ENCODE data around the gene CXCR4. TPM values are rescaled to one million over a fixed set of nuclear protein-coding genes. Genes with fewer than 3 reads are reported as not detected.

Gene CXCR4
- total and polyA plus RNA-seq, 10 of the 15 experiments (the other 5 are each of a cell fraction or from before 2014, with no cell fraction given): 31.1 to 749 (median 52.7) TPM

- SMC1A ChIA-PET (ENCODE audit: uncharacterized antibody, unreplicated experiment): interaction anchor here (1.6 to 4.4 kb wide), 2 partner anchors 10 to 17 kb away, joined by 3 to 34 read pairs; no protein-coding TSS in a partner anchor
- BruUV-seq (replicated peaks): no TSS peak
- TF ChIP-seq ZNF217 (IDR thresholded peaks at IDR 0.05) (no peak), NFYB (IDR thresholded peaks at IDR 0.05; ENCODE audit: insufficient read depth, low read depth, low read length) (no peak), USF1 (IDR thresholded peaks at IDR 0.05; ENCODE audit: borderline replicate concordance, extremely low read length, insufficient read depth, low read depth, low read length) (no peak), FOXM1 (IDR thresholded peaks at IDR 0.05; ENCODE audit: low read depth, low read length) (no peak), SIX5 (IDR thresholded peaks at IDR 0.05; ENCODE audit: low read depth, low read length, severe bottlenecking) (no peak), PAX8 (IDR thresholded peaks at IDR 0.05) (no peak), EGR1 (IDR thresholded peaks at IDR 0.05; ENCODE audit: borderline replicate concordance in 1 of 2, low read depth in 2 of 2, low read length in 2 of 2) (no peak), ZNF207 (IDR thresholded peaks at IDR 0.05; ENCODE audit: borderline replicate concordance) (no peak), CBFB (IDR thresholded peaks at IDR 0.05; ENCODE audit: low read depth) (no peak), HDGF (IDR thresholded peaks at IDR 0.05) (no peak), MAX (IDR thresholded peaks at IDR 0.05; ENCODE audit: low read depth, low read length) (no peak), SREBF2 (IDR thresholded peaks at IDR 0.05; ENCODE audit: low read length) (no peak), POLR2AphosphoS2 (IDR thresholded peaks at IDR 0.05; ENCODE audit: low read depth, low read length) (no peak), NFIC (IDR thresholded peaks at IDR 0.05; ENCODE audit: low read depth, low read length) (no peak), SUPT20H (IDR thresholded peaks at IDR 0.05; ENCODE audit: borderline replicate concordance, control insufficient read depth, low read depth, low read length) (no peak), ATF3 (IDR thresholded peaks at IDR 0.05; ENCODE audit: borderline replicate concordance, extremely low read depth, low read depth, low read length) (no peak), BMI1 (IDR thresholded peaks at IDR 0.05; ENCODE audit: borderline replicate concordance) (no peak), TBL1XR1 (IDR thresholded peaks at IDR 0.05; ENCODE audit: low read depth, low read length) (no peak), EP300 (IDR thresholded peaks at IDR 0.05; ENCODE audit: borderline replicate concordance in 1 of 2, control insufficient read depth in 1 of 2, low read depth in 2 of 2, low read length in 2 of 2) (no peak)
These were observed 42.5 kb downstream of the CXCR4 start for GRCh38 chr2:136075476-136075875.

More at GRCh38 chr2:136075476-136075875, 42.5 kb downstream of the CXCR4 start:
- ChIA-PET CTCF (interaction anchor here (1.0 kb wide), 1 partner anchor 14 kb away, joined by 5 read pairs; no protein-coding TSS in a partner anchor), POLR2A (no interaction called here), RAD21 (ENCODE audit: unreplicated experiment) (no interaction called here)
- ATAC-seq: no peak
- Histone ChIP-seq H3K36me3 (ENCODE audit: control insufficient read depth in 2 of 2, insufficient read depth in 2 of 2, low read length in 1 of 2) (no peaks in the 10 kb centered on the region), H3K27me3 (replicated peaks in 1 of 2; ENCODE audit: control insufficient read depth in 2 of 2, insufficient read depth in 2 of 2, low read length in 1 of 2) (no peaks in the 10 kb centered on the region), H3K9me3 (replicated peaks; ENCODE audit: control insufficient read depth, insufficient read depth, low read length) (peaks cover 7% of the 10 kb centered on the region; the same call in 2 of the 3 replicates), H3K27ac (ENCODE audit: control insufficient read depth, insufficient read depth) (no peak overlapping the region), H3K9ac (ENCODE audit: control insufficient read depth, insufficient read depth, low read length) (no peak overlapping the region), H2AFZ (ENCODE audit: control insufficient read depth, low read depth, low read length) (no peak overlapping the region), H3K79me2 (ENCODE audit: control insufficient read depth, insufficient read depth, low read length) (no peaks in the 10 kb centered on the region), H3K4me2 (ENCODE audit: control insufficient read depth, insufficient read depth) (no peak overlapping the region), H3K4me1 (ENCODE audit: control insufficient read depth, insufficient read depth, low read length) (no peaks in the 10 kb centered on the region), H4K20me1 (ENCODE audit: control insufficient read depth, insufficient read depth) (no peaks in the 10 kb centered on the region), H3K4me3 (no peak overlapping the region)
- no peak for DNase-seq (ENCODE audit: low read depth, low spot score)
- FAIRE-seq: no peak
- in situ Hi-C loops (cut with MboI): no loop called here
- intact Hi-C loops (cut with micrococcal nuclease; ENCODE audit: unreplicated experiment): no loop called here
- 49% methylated on average over 12 of the region's 12 CpGs for WGBS (ENCODE audit: insufficient coverage, insufficient replicate concordance, low lambda C conversion rate, missing lambda C conversion rate)

All from GM12878 (cell line).